ENCODE data around the gene ARHGAP33. TPM values are rescaled to one million over a fixed set of nuclear protein-coding genes. Genes with fewer than 3 reads are reported as not detected.

The ARHGAP33 gene
- total and polyA plus RNA-seq, 2 experiments from 2014 or later, result 11.6 to 22.1 TPM

DNA sequence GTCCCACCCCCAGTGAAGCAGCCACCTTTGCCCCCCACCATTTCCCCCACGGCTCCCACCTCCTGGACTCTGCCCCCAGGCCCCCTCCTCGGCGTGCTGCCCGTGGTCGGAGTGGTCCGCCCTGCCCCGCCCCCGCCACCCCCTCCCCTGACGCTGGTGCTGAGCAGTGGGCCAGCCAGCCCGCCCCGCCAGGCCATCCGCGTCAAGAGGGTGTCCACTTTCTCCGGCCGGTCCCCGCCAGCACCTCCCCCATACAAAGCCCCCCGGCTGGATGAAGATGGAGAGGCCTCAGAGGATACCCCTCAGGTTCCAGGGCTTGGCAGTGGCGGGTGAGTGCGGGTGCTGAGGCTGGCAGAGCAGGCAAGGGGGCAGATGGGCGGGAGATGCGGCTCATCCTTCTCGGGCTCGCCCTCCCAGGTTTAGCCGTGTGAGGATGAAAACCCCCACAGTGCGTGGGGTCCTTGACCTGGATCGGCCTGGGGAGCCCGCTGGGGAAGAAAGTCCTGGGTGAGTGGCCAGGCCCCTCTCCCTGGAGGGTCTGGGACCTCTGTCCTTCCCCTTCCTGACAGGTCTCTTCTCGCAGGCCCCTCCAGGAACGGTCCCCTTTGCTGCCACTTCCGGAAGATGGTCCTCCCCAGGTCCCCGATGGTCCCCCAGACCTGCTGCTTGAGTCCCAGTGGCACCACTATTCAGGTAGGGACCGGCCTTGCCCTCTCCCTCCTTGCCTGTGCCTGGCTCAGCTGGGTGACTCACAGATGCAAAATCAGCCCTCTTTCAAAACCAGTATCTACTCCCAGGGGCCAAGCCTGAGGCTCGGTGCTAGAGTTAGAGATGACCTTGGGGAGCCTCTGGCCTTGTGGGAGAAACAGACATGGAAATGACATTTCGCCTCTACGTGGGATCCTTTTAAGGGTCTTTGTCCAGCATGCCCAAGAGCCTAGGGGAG, 41.9 kb upstream of the ARHGAP33 start (continued):
- TF ChIP-seq, protein P1, sequence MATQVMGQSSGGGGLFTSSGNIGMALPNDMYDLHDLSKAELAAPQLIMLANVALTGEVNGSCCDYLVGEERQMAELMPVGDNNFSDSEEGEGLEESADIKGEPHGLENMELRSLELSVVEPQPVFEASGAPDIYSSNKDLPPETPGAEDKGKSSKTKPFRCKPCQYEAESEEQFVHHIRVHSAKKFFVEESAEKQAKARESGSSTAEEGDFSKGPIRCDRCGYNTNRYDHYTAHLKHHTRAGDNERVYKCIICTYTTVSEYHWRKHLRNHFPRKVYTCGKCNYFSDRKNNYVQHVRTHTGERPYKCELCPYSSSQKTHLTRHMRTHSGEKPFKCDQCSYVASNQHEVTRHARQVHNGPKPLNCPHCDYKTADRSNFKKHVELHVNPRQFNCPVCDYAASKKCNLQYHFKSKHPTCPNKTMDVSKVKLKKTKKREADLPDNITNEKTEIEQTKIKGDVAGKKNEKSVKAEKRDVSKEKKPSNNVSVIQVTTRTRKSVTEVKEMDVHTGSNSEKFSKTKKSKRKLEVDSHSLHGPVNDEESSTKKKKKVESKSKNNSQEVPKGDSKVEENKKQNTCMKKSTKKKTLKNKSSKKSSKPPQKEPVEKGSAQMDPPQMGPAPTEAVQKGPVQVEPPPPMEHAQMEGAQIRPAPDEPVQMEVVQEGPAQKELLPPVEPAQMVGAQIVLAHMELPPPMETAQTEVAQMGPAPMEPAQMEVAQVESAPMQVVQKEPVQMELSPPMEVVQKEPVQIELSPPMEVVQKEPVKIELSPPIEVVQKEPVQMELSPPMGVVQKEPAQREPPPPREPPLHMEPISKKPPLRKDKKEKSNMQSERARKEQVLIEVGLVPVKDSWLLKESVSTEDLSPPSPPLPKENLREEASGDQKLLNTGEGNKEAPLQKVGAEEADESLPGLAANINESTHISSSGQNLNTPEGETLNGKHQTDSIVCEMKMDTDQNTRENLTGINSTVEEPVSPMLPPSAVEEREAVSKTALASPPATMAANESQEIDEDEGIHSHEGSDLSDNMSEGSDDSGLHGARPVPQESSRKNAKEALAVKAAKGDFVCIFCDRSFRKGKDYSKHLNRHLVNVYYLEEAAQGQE (IDR thresholded peaks at IDR 0.05; ENCODE audit: unreplicated experiment), result no peak
- TF ChIP-seq EZH2 (IDR thresholded peaks at IDR 0.05; ENCODE audit: low read depth, unreplicated experiment) (no peak), ZNF331 (CRISPR knock-in tag; IDR thresholded peaks at IDR 0.05; ENCODE audit: low read depth) (no peak), POLR2AphosphoS5 (IDR thresholded peaks at IDR 0.05; ENCODE audit: low read depth) (no peak), NANOG (IDR thresholded peaks at IDR 0.05; ENCODE audit: borderline replicate concordance) (no peak), EZH2phosphoT487 (IDR thresholded peaks at IDR 0.05; ENCODE audit: unreplicated experiment) (no peak)
- TF ChIP-seq, protein P2, sequence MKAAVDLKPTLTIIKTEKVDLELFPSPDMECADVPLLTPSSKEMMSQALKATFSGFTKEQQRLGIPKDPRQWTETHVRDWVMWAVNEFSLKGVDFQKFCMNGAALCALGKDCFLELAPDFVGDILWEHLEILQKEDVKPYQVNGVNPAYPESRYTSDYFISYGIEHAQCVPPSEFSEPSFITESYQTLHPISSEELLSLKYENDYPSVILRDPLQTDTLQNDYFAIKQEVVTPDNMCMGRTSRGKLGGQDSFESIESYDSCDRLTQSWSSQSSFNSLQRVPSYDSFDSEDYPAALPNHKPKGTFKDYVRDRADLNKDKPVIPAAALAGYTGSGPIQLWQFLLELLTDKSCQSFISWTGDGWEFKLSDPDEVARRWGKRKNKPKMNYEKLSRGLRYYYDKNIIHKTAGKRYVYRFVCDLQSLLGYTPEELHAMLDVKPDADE (IDR thresholded peaks at IDR 0.05), result no peak

DNA sequence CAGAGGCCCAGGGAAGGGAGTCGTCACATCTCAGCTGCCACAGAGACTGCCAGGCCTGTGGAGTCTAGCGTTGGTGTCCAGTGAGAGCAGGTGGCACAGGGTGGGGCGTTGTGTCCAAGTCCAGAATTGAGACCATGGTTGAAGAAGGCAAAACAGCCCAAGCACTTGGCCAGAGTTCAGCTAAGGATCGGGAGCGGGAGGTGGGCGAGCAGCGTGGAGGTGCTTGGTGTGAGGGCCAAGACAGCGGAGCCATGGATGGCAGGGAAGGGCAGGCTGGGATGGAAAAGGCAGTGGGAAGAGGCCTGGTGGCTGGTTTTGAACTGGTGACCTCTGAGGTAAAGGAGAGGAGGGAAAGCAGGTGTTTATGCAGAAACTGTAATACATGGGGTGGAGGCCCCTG, 41.1 kb upstream of the ARHGAP33 start:
- Histone ChIP-seq H3K27ac (ENCODE audit: low read depth) (no peak overlapping the region), H3K4me2 (no peak overlapping the region), H3K79me2 (replicated peaks; ENCODE audit: insufficient read depth) (no peaks in the 10 kb centered on the region), H3K36me3 (ENCODE audit: insufficient read depth) (peaks cover 7% of the 10 kb centered on the region; the same call in 1 of the 2 replicates), H3K4me3 (no peak overlapping the region), H3K9me2 (ENCODE audit: insufficient read depth) (no peaks in the 10 kb centered on the region), H3K27me3 (ENCODE audit: insufficient read depth) (no peaks in the 10 kb centered on the region), H4K20me1 (replicated peaks; ENCODE audit: insufficient read depth) (no peaks in the 10 kb centered on the region; the same call in 1 of the 2 replicates), H3K4me1 (ENCODE audit: insufficient read depth) (no peaks in the 10 kb centered on the region), H2AFZ (no peak overlapping the region), H3F3A (replicated peaks; ENCODE audit: low read depth) (no peaks in the 10 kb centered on the region)
- H3K27me3 Mint-ChIP-seq (ENCODE audit: insufficient read depth, low read depth, poor library complexity), result peaks cover 5% of the 10 kb centered on the region
- no peaks in the 10 kb centered on the region for H3K4me1 Mint-ChIP-seq
- DNase-seq (ENCODE audit: low spot score) (no peak), ATAC-seq (no peak)
- peaks cover 72% of the 10 kb centered on the region for H3K36me3 Mint-ChIP-seq (ENCODE audit: low read depth)
- no peak overlapping the region; the same call in 2 of the 3 replicates for H3K4me3 Mint-ChIP-seq
- H3K9me3 Mint-ChIP-seq, result no peaks in the 10 kb centered on the region; the same call in 2 of the 3 replicates
- H3K27ac Mint-ChIP-seq, result no peak overlapping the region
- TF ChIP-seq ZNF114 (CRISPR knock-in tag; IDR thresholded peaks at IDR 0.05) (no peak), EZH2phosphoT487 (IDR thresholded peaks at IDR 0.05; ENCODE audit: unreplicated experiment) (no peak), ZNF331 (CRISPR knock-in tag; IDR thresholded peaks at IDR 0.05; ENCODE audit: low read depth) (no peak), JUNB (IDR thresholded peaks at IDR 0.05; ENCODE audit: unreplicated experiment) (no peak), STAT1 (IDR thresholded peaks at IDR 0.05; ENCODE audit: unreplicated experiment) (no peak)
- TF ChIP-seq, protein P1 (IDR thresholded peaks at IDR 0.05; ENCODE audit: unreplicated experiment), result no peak

All from GM23338 (cell line).